HG03457 (cell line): ENCODE measurements around the gene TJP3.

ENCODE experiments used
- ATAC-seq: cut with Tn5 transposase; IDR thresholded peaks from one replicate; pipeline ENCODE4 v1.9.1; 2021; ENCODE audit warnings: moderate number of reproducible peaks; ENCODE audit not compliant: unreplicated experiment

TJP3 gene

DNA sequence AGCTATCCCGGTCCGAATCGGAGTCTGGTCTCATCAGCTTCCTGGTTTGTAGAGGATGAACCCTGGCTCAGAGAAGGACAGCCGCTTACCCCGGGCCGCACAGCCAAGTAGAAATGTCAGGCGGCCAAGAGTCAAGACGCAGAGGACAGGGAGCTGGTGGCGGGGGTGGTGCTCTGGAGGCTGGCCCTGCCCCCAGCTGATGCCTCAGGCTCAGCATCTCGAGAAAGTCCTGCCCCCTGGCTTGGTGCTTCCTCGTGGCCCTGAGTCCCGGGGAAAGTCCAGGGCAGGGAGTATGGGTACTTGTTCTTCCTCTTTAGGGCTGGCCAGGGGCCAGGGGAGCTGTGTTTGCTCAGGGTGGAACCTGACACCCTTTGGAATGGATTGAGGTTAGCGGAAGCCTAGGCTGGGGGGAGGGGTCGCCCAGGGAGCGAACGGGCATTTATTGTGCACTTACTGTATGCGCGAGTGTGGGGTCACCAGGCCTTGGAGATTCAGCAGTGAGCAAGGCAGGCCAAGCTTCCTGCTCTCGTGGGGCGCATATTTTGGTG, 2.2 kb downstream of the TJP3 start:
- ATAC-seq: no peak

DNA sequence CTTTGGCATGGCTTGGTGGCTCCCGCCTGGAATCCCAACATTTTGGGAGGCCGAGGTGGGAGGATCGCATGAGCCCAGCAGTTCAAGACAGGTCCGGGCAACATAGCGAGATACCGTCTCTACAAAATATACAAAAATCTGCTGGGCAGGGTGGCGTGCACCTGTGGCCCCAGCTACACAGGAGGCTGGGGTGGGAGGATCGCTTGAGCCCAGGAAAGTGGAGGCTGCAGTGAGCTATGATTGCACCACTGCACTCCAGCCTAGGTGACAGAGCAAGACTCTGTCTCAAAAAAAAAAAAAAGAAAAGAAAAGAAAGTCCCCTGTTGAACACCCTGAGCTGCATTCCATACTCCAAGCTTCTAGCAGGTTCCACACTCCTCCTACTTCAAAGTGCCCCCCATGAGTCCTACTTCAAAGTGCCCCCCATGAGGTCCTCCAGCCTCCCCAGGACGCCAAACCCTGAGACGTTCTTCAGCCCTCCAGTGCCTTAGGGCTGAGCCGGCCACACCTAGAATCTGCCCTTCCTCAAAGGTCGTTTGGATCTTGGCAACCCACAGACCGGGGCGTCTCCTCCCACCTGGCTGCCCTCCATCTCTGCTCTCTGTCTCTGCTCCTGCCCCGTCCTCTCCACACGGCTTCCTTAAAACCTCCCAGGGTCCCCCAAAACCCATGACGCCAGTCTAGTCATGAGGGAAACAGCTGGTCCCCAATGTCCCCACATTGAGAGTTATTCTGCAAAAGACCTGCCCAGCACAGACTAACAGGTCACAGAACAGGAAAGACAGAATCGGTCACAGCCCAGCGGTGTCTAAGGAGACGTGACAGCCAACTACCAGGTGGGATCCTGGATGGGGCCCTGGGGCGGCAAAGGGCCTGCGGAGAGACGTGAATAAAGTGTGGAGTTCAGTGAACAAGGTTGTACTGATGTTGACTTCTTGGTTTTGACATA, 4.8 kb downstream of the TJP3 start:
- no peak for ATAC-seq

DNA sequence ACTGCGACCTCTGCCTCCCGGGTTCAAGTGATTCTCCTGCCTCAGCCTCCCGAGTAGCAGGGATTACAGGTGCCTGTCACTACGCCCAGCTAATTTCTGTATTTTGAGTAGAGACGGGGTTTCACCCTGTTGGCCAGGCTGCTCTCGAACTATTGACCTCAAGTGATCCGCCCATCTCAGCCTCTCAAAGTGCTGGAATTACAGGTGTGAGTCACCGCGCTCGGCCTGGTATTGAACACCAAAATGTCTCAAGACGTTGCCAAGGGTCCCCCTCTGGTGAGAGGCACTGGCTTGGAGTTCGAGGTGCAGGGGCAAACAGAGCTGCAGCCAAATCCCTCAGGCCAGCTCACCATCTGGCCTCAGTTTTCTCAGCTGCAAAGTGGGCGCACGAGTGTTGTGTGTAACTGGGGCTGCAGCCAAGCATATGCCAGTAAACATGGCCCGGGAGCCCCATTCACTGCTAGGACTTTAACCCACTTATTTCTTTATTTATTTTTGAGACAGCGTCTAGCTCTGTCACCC, 8.0 kb downstream of the TJP3 start:
- ATAC-seq: no peak

DNA sequence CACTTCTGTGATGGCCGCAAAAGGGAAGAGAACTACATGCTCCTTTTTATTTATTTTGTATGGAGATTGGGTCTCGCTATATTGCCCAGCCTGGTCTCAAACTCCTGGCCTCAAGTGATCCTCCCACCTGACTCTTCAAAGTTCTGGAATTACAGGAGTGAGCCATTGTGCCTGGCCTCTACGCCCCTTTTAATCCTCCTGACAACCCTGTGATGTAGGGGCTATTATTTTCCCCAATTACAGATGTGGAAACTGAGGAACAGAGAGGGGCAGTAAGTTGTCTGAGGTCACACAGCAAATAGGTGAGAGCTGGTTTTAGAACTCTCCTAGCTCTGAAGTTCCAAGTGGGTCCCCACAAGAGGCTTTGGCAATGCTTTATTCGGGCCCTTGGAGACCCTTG, 11.7 kb downstream of the TJP3 start:
- ATAC-seq: no peak

DNA sequence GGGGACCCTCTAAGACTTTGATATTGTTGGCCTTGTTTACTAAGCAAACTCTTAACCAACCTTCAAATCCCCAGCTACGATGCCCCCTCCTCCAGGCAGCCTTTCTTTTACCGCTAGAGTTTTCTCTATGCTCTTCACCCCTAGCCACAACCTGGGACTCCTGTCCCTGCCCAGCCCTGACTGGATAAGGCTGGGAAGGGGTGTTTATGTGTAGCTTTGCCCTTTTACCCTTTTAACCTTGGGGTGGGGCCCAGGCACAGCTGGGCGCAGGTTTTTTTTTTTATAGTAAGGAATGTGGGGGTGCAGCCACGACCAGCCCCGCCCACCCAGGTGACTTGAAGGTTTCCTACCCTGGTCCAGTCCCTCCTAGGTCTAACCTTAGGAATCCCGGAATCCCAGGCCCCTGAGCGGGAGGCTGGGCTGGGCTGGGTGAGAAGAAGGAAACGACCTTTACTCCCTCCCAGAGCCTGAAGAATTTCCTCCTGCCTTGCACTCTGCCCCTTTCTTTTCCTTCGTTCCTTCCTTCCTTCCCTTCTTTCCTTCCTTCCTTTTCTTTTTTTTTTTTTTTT, 12.2 kb downstream of the TJP3 start:
- ATAC-seq: no peak

DNA sequence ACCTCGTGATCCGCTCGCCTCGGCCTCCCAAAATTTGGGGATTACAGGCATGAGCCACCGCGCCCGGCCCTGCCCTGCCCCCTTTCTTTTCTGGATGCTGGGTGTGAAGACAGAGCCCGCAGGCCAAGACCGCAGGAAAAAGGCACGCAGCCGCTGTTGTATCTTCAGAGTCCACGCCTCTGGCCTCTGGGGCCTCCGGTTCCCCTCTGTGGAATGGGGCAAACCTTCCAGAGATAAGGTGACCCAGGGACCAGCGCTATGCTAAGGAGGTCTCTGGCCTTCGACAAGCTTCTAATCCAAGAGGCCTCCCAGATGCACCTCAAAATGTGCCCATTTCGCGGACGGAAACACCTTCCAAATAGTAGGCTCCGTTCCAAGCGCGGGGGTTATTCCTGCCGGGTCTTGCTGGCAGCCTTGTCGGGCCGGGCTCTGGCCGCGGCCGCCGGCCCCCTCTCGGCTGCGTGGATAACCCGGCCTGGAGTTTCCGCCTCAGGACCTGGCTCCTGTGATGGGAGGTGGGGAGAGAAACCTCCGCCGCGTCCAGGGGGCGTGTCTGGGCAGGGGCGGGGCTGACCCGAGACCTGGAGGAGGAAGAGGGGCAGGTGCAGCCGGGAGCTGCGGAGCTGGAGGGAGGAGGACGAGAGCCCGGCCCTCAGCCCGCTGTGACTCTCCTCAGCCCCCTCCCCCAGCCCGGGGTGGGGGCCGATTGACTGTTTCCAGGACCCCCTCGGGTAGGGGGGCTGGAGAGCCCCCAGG, 13.1 kb downstream of the TJP3 start:
- ATAC-seq: no peak

DNA sequence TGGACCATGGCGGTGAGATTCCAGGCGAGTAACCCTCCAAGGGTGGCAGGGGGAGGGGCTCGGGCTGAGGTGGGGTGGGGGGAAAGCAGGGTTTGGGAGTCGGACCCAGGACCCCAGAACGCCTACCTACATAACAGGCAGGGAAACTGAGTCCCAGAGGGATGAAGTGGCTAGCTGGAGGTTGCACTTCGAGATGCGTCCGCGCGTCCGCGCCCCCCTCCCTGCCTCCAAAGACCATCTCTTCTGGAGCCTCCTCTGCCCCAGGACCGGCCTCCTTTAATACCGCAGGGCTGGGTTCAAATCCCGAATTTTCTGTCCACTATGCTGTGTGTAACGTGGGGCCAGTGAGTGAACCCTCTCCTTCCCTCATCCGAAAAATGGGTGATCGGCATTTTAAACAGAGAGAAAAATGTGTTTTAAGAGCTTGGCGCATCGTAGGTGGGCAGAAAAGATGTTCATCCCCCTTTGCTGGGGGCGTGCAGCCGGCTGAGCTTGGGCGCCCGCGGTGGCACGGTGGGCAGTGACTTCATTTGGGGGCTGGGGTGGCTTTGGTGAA, 13.8 kb downstream of the TJP3 start:
- ATAC-seq: no peak

DNA sequence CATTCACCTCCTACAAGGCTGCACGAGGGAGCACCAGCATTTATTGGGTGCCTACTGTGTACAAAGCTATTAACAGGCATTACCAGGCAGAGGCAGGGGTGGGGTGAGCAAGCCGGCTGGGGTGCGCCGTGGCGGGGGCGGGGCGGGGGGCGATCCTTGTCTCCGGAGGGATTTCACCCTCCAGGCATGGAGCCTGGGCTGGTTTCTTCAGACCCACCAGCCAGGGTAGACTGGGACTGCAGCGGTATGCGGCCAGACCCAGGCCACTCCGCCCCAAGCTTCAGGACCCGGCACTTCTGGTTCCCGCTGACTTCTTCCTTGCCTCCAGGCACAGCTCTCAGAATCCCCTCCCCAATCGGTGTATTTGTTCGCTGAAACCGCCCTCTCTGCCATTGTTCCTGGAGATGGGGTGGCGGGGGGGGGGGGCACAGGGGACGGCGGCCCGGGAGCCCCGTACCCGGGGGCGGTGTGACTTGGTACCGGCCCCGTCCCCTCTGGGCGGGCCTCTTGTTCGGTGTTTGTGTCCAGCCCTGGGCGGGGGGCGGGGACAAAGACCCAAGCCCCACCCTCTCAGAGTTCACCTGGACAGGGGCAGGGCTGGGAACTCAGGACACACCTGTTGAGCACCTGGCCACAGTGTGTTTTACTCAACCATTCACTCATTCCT, 14.4 kb downstream of the TJP3 start:
- ATAC-seq: no peak

DNA sequence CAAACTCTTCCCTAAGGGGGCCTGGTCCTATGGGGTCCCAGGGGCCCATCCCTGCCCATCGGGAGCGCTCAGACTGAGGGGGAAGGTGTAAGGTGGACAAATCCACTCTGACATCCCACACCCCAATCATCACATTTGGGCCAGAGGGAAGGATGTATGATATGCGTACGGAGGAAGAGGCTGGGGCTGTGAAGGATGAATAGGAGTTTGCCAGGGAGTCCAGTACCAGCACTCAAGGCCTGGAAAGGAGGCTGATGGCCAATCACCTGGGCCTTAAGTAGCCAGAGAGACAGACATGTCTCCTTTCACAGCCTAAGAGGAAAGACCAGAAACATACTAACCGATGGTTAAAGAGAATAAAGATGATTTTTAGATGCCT, 14.9 kb downstream of the TJP3 start:
- ATAC-seq: no peak

DNA sequence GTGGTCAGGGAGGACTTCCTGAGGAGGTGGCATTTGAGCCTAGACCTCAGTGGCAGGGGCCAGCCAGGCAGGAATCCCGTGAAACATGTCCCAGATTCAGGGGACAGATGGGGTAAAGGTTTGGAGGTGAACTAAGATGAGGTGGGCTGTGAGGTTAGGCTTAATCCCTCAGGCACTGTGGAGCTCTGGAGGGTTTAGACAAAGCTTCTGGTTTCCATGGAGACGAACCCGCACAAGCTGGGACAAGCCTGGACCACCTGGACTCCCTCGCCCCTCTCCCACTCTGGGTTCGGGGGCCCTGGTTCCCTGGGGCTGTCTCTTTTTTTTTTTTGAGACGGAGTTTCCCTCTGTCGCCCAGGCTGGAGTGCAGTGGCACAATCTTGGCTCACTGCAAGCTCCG, 15.7 kb downstream of the TJP3 start:
- ATAC-seq: no peak

DNA sequence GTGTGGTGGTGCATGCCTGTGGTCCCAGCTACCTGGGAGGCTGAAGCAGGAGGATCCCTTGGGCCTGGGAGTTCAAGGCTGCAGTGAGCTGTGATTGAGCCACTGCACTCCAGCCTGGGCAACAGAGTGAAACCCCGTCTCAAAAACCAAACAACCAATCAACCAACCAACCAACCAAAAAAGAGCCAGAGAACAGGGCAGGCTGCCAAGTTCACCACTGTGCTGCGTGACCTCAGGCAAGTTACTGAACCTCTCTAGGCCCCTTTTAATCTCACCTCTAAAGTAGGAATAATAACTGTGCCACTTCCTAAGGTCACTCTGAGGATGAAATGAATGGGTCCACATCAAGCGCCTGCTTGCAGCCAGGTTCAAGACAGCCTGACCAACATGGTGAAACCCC, 16.9 kb downstream of the TJP3 start:
- ATAC-seq: no peak

DNA sequence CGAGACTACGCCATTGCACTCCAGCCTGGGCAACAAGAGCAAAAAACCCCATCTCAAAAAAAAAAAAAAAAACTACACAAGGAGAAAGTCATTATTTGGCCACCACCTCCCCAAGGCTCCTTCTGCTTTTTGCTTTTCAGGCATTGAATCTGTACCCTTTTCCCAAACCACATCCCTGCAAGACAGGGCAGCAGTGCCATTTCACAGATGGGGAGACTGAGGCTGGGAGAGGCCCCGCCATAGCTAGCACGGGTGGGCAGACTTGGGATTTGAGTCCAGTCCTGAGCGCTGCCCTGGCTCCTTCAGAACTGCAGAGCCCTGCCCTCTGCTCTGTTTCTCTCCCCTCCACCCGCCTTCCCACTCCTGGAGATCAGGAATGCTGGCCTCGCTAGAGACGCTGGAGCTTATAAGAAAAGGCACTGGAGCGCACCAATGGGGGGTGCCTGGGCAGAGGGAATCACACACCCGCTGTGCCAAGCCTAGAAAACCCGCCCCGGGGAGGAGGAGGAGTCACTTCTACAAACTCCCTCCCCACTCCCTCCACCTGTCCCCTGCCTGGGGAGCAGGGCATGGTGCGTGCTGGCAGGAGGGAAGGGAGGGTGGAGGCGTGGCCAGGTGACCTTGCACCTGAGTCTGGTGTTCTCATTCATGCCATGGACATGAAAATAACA, 17.6 kb downstream of the TJP3 start:
- ATAC-seq: no peak

DNA sequence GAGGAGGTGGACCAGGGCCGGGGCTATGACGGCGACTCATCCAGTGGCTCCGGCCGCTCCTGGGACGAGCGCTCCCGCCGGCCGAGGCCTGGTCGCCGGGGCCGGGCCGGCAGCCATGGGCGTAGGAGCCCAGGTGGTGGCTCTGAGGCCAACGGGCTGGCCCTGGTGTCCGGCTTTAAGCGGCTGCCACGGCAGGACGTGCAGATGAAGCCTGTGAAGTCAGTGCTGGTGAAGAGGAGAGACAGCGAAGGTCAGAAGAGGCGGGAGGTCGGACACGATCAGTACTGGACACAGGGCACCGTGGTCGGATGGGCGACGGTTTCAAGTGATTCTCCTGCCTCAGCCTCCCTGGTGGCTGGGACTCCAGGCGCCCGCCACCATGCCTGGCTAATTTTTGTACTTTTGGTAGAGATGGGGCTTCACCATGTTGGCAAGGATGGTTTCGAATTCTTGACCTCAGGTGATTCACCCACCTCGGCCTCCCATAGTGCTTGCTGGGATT, 22.3 kb downstream of the TJP3 start:
- ATAC-seq: no peak

DNA sequence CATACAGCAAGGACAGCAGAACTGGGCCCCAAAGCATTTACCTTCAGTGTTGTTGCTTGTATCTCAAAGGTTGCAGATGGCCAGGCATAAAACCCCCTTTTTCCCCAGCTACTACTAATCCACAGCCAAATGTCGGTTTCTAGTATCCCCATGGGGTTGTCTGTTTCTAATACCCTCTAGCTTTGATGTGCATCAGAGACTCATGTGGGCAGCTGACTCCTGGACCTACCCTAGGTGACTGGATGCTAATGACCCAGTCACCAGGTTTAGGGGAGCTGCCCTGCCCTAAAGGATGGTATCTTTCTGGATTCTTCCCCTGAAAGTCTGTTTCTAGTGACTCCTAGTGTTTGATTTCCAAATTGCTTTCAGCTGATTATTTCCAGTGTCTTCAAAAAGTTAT, 23.9 kb downstream of the TJP3 start:
- ATAC-seq: no peak

DNA sequence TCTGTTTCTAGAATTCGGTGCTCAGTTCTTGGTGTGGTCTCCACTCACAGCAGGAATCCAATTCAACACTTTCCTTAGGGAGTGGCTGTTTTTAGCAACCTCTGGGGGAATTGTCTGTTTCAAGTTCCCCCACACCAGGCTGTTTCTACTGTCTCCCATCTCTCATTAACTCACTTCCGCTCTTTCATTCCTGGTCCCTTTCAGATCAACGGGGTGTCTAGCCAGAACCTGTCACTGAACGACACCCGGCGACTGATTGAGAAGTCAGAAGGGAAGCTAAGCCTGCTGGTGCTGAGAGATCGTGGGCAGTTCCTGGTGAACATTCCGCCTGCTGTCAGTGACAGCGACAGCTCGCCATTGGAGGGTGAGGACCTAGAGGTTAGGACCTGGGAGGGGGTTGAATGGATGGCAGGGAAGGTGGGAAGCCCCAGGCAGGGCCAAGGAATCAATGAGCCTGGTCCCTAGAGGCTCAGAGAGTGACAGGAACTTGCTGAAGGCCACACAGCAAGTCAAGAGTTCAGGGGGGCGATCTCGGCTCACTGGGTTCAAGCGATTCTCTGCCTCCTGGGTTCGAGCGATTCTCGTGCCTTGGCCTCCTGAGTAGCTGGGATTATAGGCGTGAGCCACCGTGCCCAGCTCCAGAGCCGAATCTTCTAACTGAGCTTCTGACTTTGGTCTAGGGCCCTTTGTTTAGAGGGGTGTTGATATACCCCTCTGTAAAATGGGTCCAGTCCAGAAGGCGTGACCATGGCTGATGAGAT, 25.5 kb downstream of the TJP3 start:
- ATAC-seq: no peak

DNA sequence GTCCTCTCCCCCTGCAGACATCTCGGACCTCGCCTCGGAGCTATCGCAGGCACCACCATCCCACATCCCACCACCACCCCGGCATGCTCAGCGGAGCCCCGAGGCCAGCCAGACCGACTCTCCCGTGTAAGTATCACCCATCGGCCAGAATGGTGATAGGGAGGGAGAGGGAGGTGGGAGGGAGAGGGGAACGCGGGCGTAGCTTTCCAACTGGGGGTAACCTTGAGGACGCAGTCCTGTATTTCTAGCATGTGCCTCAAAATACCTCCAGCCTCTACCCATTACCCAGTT, 26.1 kb downstream of the TJP3 start:
- no peak for ATAC-seq

DNA sequence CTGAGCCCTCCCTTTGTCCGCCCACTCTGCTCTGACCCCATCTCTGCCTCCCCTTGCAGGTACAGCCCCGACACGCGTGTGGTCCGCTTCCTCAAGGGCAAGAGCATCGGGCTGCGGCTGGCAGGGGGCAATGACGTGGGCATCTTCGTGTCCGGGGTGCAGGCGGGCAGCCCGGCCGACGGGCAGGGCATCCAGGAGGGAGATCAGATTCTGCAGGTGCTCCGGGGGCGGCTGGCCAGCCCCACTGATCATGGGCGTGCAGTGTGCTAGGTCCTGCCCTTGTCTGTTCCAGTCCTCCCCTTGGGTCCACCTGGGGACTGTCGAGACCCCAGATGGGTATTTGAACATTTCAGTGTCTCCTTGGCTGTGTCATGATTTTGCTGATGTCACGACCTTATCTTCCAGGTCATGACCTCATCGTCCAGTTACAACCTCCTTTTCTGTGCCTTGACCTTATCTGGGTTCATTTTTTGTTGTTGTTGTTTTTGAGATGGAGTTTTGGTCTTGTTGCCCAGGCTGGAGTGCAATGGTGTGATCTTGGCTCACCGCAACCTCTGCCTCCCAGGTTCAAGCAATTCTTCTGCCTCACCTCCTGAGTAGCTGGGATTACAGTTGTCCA, 28.0 kb downstream of the TJP3 start:
- no peak for ATAC-seq

DNA sequence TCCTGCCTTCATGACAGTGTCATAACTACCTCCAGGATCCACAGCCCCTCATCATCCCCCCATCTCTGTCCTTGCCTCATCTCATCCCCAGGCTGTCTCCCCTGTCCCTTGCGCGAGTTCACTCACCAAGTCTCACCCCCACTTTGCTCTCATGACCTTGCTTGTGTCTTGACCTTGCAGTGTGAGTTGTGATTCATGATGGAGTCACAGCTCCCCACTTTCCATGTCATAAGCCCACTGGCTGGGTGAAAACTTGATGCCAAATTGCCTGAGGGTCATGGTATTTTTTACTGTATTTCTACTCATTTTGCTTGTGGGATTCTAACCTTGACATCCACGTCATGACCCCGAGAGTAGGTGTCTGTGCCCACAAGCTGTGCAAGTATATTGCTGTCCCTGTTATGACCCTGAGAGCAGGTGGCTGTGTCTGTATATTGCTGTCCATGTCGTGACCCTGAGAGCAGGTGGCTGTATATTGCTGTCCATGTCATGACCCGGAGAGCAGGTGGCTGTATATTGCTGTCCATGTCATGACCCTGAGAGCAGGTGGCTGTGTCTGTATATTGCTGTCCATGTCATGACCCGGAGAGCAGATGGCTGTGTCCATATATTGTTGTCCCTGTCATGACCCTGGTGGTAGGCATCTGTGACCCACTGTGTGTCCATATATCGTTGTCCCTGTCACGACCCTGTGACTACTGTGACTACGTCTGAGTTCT, 29.5 kb downstream of the TJP3 start:
- ATAC-seq: no peak
